ENCODE results near the gene CD248. TPM values are rescaled to one million over a fixed set of nuclear protein-coding genes. Genes with fewer than 3 reads are reported as not detected.

The CD248 gene
- total RNA-seq: 168 and 193 TPM in 2 replicates

GRCh38 chr11:66316849-66317251, at the start of gene CD248:
Gene CD248, minus strand, starts transcription at chr11:66317044. Its CDS starts 17 bp downstream, at chr11:66317027.

DNA sequence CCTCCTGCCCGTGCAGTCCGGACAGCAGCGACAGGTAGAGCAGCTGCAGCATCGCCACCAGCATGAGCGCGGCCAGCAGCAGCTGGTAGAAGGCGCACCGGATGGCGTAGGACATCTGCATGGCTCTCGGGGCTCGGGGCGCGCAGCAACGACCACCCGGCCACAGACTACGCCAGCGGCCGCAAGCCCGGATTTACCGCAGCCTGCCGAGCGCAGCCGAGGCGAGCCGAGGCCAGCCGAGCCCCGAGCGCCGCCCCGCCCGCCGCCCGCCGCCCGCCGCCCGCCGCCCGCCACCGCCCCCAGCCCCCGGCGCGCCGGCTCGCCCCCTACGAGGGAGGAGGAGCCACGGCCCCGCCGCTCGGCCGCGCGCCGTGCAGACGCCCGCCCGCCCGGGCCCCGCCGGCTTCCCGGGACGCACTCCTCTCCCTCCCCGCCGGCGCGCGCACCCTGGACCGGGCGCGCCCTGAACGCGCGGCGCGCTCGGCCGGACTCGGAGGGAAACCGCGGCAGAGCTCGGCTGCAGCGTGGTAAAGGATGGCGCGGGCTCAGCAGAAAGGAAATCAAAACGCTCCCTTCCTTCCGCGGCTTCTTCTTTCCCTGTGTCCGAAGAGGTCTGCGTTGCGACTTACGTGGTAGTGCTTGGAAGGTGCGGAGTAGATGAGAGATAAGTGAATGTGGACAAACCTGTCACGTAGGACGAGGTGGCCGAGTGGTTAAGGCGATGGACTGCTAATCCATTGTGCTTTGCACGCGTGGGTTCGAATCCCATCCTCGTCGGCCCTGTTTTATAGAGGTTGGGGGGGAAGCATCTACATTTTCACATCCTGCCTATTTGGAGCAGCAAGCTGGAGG, 30.8 kb upstream of the CD248 start, which contains the start of gene B4GAT1:
TSS of gene B4GAT1 (minus strand) at position 205 of the 852 bp plus-strand sequence. CDS start at position 121, 84 bp downstream.

GRCh38 chr11:66344550-66345315, 27.9 kb upstream of the CD248 start, which contains the start of gene BRMS1:
Gene BRMS1, minus strand, starts transcription at chr11:66345104. Its CDS starts 2,870 bp downstream, at chr11:66342234.

GRCh38 chr11:66336234-66337102, 19.6 kb upstream of the CD248 start, which contains the start of gene RIN1:
Gene RIN1, minus strand, starts transcription at chr11:66336434. Its CDS starts 32 bp downstream, at chr11:66336402.

GRCh38 chr11:66291706-66292542, 24.9 kb downstream of the CD248 start, which contains the start of gene TMEM151A:
Gene TMEM151A, plus strand, starts transcription at chr11:66291894. Its CDS starts 120 bp downstream, at chr11:66292014.

GRCh38 chr11:66288671-66289547, 27.9 kb downstream of the CD248 start, which contains the start of gene YIF1A:
Gene YIF1A, minus strand, starts transcription at chr11:66289143. Its CDS starts 158 bp downstream, at chr11:66288985.

GRCh38 chr11:66277471-66278362, 39.1 kb downstream of the CD248 start, which contains the start of gene CNIH2:
Gene CNIH2, plus strand, starts transcription at chr11:66278175. Its CDS starts 282 bp downstream, at chr11:66278457.

DNA sequence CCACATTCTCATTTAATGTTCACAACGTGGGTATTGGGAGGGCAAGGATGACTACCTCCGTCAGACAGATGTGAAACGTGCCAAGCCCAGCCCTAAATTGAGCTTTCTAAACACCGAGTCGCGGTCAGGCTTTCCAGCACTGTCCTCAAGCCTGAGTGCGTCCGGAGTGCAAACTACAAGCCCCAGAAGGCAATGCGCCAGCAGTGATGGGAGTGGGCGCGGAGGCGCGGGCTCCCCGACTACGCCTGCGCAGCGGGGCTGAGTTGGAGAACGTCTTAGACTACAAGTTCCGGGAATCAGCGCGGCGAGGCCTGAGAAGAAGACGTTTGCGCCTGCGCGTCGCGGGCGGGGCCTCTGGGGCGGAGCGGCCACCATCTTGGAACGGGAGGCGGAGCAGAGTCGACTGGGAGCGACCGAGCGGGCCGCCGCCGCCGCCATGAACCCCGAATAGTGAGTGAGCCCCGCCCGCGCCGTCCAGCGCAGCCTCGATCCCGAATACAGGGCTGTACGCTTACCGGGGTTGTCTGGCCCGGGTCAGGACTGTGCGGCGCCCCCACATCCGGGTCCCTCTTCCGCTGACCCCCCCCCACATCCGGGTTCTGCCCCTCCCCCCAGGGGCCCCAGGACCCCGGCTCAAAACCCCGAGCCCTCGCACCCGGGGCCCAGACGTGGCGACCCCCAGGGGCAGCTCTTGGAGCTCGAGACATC, 48.4 kb downstream of the CD248 start, which contains the start of gene RAB1B:
TSS of gene RAB1B (plus strand) at position 396 of the 708 bp plus-strand sequence. CDS start at position 437, 41 bp downstream.

Other genes starting within 250 kb of the CD248 start
- 22.5 and 39.4 TPM in 2 replicates for gene PACS1, start 246.8 kb downstream of the CD248 start, total RNA-seq
- gene KLC2, start 59.3 kb downstream of the CD248 start, total RNA-seq: 14.2 and 16.7 TPM in 2 replicates
- gene RAB1B, start 48.4 kb downstream of the CD248 start, total RNA-seq: 49.6 and 64.0 TPM in 2 replicates
- 0.17 TPM in 1 of 2 replicates, not detected in the other for gene CNIH2, start 38.9 kb downstream of the CD248 start, total RNA-seq
- gene YIF1A, start 27.9 kb downstream of the CD248 start, total RNA-seq: 164 and 174 TPM in 2 replicates
- gene TMEM151A, start 25.1 kb downstream of the CD248 start, total RNA-seq: 0.09 and 0.16 TPM in 2 replicates
- gene RIN1, start 19.4 kb upstream of the CD248 start, total RNA-seq: 15.4 and 28.7 TPM in 2 replicates
- 44.8 and 49.3 TPM in 2 replicates for gene BRMS1, start 28.1 kb upstream of the CD248 start, total RNA-seq
- gene B4GAT1, start 30.6 kb upstream of the CD248 start, total RNA-seq: 24.6 and 41.6 TPM in 2 replicates
- 0.17 and 0.47 TPM in 2 replicates for gene SLC29A2, start 54.7 kb upstream of the CD248 start, total RNA-seq
- gene NPAS4, start 104.0 kb upstream of the CD248 start, total RNA-seq: not detected in 2 replicates
- 27.6 and 34.5 TPM in 2 replicates for gene MRPL11, start 121.8 kb upstream of the CD248 start, total RNA-seq
- gene PELI3, start 149.9 kb upstream of the CD248 start, total RNA-seq: 13.6 and 18.8 TPM in 2 replicates
- 31.9 and 42.6 TPM in 2 replicates for gene DPP3, start 163.4 kb upstream of the CD248 start, total RNA-seq
- gene BBS1, start 193.6 kb upstream of the CD248 start, total RNA-seq: 21.9 and 36.9 TPM in 2 replicates
- gene ZDHHC24, start 229.0 kb upstream of the CD248 start, total RNA-seq: 8.0 and 10.1 TPM in 2 replicates
- 0.17 and 0.32 TPM in 2 replicates for gene ACTN3, start 229.9 kb upstream of the CD248 start, total RNA-seq